RWPE1 (cell line): Measurements from ENCODE around the gene KCNG3.

ENCODE experiments used
- CTCF ChIA-PET: fragments of 350-600 bp; sonication (Branson Sonifier 250); formaldehyde crosslinking; extraction: SDS; loops from one replicate; lab custom pipeline; 2021; lab: Yijun Ruan, JAX
- POLR2A ChIA-PET: fragments of 400-600 bp; formaldehyde crosslinking; extraction: SDS; loops from one replicate; lab custom pipeline; 2020; ENCODE audit warnings: antibody characterized with exemption; ENCODE audit not compliant: low non-redundant PET; lab: Yijun Ruan, JAX
- DNase-seq: peaks from one replicate; pipeline ENCODE4 v3.0.0; 2012; ENCODE audit warnings: low spot score
- H3K27ac ChIP-seq: fragments of 450-650 bp; 2 replicates; pipeline ENCODE4 v1.5.1; 2017
- CTCF ChIP-seq: fragments of 450-650 bp; conservative IDR thresholded peaks from 2 replicates; pipeline ENCODE4 v1.5.1; 2017; ENCODE audit warnings: low read depth, mild to moderate bottlenecking

Gene KCNG3

GRCh38 chr2:42493468-42494354 lies at the start of gene KCNG3:
KCNG3 (minus strand) TSS chr2:42493982; CDS start chr2:42493501, 481 bp downstream.
- no peak for TF ChIP-seq CTCF
- DNase-seq, result peak; percentile 44
- ChIA-PET CTCF (interaction anchor here (0.6 kb wide), 2 partner anchors 173 to 250 kb away, joined by 3 read pairs; no protein-coding TSS in a partner anchor), POLR2A (no interaction called here)
- peak within 1 kb of the TSS; percentile 12; the same call in 1 of the 2 replicates for H3K27ac ChIP-seq

- H3K27ac ChIP-seq, result no peak overlapping the region
- ChIA-PET POLR2A (no interaction called here), CTCF (no interaction called here)
Measured at GRCh38 chr2:42542871-42543270, 49.1 kb upstream of the KCNG3 start.

GRCh38 chr2:42537493-42537892 lies 43.7 kb upstream of the KCNG3 start:
- ChIA-PET POLR2A (no interaction called here), CTCF (interaction anchor here (0.6 to 0.7 kb wide), 2 partner anchors 16 to 25 kb away, joined by 3 to 4 read pairs; no protein-coding TSS in a partner anchor)
- no peak overlapping the region for H3K27ac ChIP-seq
- TF ChIP-seq CTCF, result no peak
- DNase-seq, result no peak

More at GRCh38 chr2:42542871-42543270, 49.1 kb upstream of the KCNG3 start:
- no peak for TF ChIP-seq CTCF
- no peak for DNase-seq

GRCh38 chr2:42532397-42532796 lies 38.6 kb upstream of the KCNG3 start:
- no peak for DNase-seq
- ChIA-PET POLR2A (interaction anchor here (0.6 kb wide), 1 partner anchor 86 kb away, joined by 3 read pairs; no protein-coding TSS in a partner anchor), CTCF (no interaction called here)
- TF ChIP-seq CTCF, result no peak
- H3K27ac ChIP-seq, result no peak overlapping the region

- no peak for TF ChIP-seq CTCF
- no peak for DNase-seq
- POLR2A ChIA-PET, result no interaction called here
- H3K27ac ChIP-seq, result no peak overlapping the region
- CTCF ChIA-PET, result interaction anchor here (0.7 to 1.2 kb wide), 2 partner anchors 9 to 194 kb away, joined by 3 read pairs; no protein-coding TSS in a partner anchor
Measured at GRCh38 chr2:42523341-42523740, 29.6 kb upstream of the KCNG3 start.

GRCh38 chr2:42522035-42522434 lies 28.3 kb upstream of the KCNG3 start:
- TF ChIP-seq CTCF, result no peak
- no peak overlapping the region for H3K27ac ChIP-seq
- no peak for DNase-seq
- ChIA-PET POLR2A (no interaction called here), CTCF (no interaction called here)
